GM12801 (cell line): ENCODE results near the gene TMEM270.

Experiments used
- CTCF ChIP-seq: IDR thresholded peaks from one replicate; pipeline ENCODE4 v1.5.1; 2011; ENCODE audit warnings: control low read depth; ENCODE audit not compliant: insufficient read length; ENCODE audit errors: extremely low read depth

Gene TMEM270

GRCh38 chr7:73871163-73872011 lies 10.4 kb downstream of the TMEM270 start:
- TF ChIP-seq CTCF, result no peak

- TF ChIP-seq CTCF, result no peak
Observed at GRCh38 chr7:73872056-73872908, 11.3 kb downstream of the TMEM270 start.

- no peak for TF ChIP-seq CTCF
Observed at GRCh38 chr7:73876361-73876760, 15.4 kb downstream of the TMEM270 start.

- TF ChIP-seq CTCF, result no peak
Observed at GRCh38 chr7:73876973-73877372, 16.0 kb downstream of the TMEM270 start.

- TF ChIP-seq CTCF, result no peak
Observed at GRCh38 chr7:73879977-73880681, 19.2 kb downstream of the TMEM270 start.

GRCh38 chr7:73880755-73881328 lies 19.9 kb downstream of the TMEM270 start:
- no peak for TF ChIP-seq CTCF
